Stimulated activated CD4-positive, alpha-beta T cell treated with anti-CD3 and anti-CD28 coated beads, TNF-alpha, amount 100 ng/mL, for 1 hour (primary cell): Measurements from ENCODE around the gene EPHA8.

ENCODE experiments used
- DNase-seq, 3 donors: peaks; one replicate each; pipeline ENCODE4 v3.0.0-alpha.2; 2020; ENCODE audit warnings: low read depth in 3 of 3, low spot score in 1 of 3

The EPHA8 gene

DNA sequence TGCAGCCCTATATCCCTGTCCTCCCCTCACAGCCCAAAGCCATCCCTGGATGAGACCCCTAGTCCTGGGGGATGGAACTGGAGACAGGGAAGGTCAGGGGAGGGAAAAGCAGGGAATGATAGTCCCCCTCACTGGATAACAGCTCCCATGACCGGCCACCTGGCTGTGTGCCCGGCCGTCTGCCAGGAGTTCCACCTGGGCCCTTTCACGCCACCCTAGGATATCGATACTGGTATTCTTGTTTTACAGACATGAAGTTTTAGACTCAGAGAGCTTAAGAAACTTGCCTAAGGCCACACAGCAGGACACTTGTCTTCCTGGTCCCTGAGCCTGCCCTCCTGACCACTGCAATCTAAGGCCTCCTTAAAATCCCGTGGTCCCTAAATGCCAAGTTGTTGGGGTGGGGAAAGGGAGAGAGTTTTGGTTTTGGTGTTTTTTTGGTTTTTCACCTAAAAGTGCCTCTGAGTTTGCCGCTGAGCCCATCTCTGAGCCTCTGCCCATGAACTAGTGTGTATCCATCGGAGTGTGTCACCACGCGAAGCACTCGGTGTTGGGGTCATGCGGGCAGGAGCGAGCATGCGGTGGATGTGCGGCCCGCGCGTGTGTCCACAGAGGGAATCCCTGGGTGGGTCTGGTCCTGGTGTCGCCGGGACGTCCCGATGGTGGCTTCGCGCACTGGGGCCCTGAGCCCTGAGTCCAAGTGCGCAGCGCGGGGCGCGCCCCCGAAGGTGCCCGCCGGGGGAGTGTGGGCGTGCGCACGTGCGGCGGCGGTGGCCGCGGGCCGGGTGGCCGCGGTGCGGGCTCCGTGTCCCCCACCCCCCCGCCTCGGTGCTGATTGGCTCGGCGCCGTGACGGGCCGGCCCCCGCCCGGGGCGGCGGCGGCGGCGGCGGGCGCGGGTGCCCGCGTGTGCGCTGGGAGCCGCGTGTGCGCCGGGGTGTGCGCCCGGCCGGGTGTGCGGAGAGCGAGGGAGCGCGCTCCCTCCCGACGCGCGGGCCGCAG lies at the start of gene EPHA8:
Gene EPHA8, plus strand, starts transcription at position 906 of the 1,000 bp plus-strand sequence. CDS start 147 bp downstream, outside the sequence.
- no peak for DNase-seq

DNA sequence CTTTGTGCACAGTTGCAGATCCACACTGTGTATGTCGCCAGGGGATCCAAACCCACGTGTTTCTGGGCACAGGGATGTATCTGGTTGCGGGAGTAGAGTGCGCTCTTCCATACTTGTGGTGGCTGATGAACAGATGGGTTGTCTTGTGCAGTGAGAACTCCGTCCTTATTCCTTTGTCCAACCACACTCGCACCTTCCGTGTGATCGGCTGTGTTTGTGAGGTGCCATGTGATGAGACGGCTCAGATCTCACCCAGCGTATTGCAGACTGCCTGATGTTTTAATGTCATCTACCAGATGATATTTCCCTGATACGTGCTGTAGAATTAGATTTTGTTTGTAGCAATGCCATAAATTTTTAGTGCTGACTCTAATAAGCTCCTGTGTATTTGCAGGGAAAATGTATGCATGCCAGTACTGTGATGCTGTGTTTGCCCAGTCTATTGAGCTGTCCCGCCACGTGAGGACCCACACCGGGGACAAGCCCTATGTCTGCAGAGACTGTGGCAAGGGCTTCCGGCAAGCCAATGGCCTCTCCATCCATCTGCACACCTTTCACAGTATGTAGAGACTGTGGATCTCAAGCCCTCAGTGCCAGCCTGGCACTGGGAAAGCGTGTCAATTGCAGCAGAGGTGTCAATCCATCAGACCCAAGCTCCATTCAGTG lies 46.2 kb upstream of the EPHA8 start:
- DNase-seq, result no peak

DNA sequence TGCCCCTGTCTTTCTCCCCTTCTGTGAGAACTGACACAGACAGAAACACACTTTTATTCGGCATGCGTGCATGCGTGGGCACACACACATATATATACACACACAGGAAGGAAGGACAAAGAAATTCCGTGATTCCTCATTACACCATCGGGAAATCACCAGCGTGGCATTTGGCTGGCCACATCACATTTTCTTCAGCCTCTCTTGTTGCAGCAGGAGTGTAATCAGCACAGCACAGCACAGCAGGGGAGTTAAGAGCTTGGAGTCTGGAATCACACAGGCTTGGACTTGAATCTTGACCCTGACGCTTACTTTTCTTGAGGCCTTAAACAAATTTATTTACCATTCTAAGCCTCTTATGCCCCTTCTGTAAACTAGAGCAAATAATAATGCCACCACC lies 45.3 kb upstream of the EPHA8 start:
- no peak for DNase-seq

- no peak for DNase-seq
Measured at GRCh38 chr1:22518379-22518778, 44.9 kb upstream of the EPHA8 start.

GRCh38 chr1:22520871-22521270 lies 42.4 kb upstream of the EPHA8 start:
- DNase-seq, result no peak

- DNase-seq, result no peak
Measured at GRCh38 chr1:22521692-22522091, 41.6 kb upstream of the EPHA8 start.

DNA sequence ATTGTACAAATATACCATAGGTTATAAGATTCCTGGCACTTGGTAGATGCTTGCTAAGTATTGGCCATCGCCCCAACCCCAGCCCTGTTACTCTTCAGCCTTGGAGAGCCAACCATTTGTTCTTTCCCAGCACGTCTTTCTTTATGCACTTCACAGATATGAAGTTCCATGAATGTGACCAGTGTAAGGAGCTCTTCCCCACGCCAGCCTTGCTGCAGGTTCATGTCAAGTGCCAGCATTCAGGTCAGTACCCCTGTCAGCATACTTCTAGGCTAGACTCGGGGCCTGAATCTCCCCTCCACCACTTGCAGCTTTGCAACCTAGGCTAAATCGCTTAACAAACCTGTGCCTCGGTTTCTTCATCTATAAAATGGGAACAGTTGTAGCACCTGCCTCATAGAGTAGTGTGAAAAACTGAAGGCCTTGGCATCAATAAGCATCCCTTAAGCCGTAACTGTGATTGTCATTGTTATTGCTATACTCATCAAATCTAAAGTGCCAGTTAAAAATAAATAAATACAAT lies 41.0 kb upstream of the EPHA8 start:
- DNase-seq, result no peak

DNA sequence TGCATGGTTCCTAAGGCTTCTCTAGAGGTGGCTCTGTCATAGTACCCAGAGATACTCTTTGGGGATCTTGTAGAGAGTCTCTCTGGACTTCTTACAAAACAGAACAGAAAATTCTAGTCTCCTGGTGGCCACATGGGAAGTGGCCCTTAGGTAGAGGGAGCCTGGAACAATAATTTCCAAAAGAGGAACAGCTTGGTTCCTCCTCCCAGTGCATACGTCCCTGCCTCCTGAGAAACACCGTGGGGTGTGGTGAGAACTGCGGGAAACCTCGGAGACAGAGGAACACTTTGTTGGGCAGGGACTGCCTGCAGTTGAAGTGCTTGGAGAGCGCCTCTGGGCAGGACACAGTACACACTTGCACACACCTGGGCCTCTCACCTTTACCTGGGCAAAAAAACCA lies 38.8 kb upstream of the EPHA8 start:
- DNase-seq, result no peak

DNA sequence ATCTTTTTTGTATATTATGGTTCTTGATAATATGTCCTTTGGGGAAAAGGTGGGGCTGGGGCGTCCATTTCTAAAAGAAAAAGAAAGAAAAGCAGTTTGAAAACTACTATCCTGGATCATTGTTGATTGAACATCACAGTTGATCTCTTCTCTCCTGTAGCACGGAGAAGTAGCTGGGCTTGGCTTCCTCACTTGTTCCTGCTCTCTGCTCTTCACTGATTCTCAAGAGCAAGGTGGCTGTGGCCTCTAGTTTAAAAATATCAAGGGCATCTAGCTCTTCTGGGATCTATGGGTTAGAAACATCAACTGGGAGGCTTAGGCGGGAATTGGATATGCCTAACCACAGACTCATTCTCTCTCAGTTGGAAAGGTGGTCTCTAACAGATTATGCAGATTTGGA lies 38.1 kb upstream of the EPHA8 start:
- DNase-seq, result no peak

- no peak for DNase-seq
Measured at GRCh38 chr1:22525646-22526045, 37.6 kb upstream of the EPHA8 start.

DNA sequence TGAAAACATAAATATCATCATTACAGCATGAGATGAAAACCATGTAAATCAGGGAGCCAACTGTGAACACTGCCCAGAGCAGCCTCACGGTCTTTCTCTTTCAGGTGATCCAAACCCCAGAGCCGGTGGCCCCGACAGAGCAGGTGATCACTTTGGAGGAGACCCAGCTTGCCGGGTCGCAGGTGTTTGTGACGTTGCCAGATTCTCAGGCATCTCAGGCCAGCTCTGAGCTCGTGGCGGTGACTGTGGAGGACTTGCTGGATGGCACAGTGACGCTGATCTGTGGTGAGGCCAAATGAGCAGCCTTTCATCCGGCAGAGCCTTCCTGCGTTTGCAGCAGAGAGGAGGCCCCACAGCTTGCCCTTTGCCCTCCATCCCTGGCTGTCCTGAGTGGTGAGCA lies 37.2 kb upstream of the EPHA8 start:
- no peak for DNase-seq

DNA sequence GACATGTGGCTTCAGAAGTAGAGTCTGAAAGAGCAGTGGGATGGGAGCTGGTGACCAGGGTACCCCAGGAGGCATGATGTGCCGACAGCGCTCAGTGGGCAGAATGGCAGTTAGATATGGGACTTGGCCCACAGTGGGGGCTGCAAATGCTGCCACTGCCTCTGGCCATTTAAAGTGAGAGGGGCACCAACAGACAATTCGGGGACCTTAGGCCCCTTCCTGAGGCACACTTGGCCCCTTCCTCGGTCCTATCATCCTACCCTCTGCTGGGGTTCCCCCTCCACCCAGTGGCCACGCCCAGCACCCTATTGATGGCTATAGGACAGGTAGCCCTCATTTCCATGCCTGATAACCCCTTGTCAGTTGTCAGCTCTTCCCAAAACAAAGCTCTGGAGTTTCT lies 36.6 kb upstream of the EPHA8 start:
- no peak for DNase-seq

DNA sequence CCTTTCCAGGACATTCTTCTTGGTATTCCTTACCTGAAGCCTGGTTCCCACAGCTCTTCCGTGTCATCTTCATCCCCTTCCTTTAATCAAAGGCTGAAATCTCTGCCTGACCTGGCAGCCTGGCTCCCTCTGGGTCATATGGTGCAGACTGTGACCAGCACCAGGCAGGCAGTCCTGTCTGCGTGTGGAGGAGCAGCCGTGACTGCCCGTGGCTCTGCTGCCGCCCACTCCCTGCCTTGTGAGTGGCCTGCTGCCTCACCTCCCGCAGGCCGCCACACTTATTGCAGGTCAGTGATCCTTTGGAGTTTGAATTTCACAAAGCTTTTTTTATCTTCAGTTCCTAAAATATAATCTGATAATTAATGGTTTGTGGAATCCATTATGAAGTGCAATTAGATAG lies 36.2 kb upstream of the EPHA8 start:
- DNase-seq, result no peak

DNA sequence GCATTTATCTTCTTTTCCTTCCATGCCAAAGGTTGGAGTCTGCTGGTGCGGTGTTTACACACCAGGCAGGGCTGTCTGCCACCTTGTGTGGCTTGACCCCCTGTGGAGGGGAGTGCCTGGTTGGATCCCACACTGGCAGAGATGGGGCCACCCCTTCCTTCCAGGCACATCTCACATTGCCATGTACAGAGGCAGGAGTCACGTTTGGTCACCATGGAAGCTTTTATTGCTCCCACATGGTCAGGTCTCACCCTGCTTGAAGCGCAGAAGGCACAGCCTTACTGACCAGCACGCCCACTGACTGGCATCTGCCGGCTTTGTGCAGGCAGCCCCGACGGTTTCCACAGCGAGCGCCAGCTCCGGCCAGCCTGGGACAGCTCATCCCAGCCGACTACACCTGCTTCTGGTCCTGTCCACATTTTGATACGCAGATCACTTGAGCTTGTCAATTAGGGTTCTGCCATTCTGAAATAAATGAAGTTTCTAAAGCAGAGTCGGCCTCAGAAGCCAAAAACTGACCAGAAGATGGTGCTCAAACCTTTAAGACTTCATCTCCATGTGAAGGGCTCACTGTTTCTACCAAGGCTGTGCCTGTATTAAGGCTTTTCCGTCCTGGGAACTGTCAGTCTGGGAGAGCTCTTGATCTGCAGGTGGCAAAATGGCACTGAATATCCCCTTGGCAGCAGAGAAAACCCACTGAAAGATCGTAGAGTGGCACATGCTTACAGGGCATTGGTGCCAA lies 35.6 kb upstream of the EPHA8 start:
- DNase-seq, result no peak

DNA sequence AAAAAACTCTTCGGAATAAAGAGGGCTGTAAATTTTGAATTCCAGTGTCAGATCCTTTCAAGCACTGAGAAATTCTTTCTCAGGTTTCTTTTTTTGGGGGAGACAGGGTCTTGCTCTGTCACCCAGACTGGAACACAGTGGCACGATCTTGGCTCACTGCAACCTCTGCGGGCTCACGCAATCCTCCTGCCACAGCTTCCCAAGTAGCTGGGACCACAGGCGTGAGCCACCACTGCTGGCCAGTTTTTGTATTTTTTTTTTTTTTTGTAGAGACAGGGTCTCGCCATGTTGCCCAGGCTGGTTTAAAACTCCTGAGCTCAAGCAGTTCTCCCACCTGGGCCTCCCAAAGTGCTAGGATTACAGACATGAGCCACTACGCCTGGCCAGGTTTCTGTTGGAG lies 34.8 kb upstream of the EPHA8 start:
- no peak for DNase-seq

- no peak for DNase-seq
Measured at GRCh38 chr1:22529901-22530621, 33.2 kb upstream of the EPHA8 start.

DNA sequence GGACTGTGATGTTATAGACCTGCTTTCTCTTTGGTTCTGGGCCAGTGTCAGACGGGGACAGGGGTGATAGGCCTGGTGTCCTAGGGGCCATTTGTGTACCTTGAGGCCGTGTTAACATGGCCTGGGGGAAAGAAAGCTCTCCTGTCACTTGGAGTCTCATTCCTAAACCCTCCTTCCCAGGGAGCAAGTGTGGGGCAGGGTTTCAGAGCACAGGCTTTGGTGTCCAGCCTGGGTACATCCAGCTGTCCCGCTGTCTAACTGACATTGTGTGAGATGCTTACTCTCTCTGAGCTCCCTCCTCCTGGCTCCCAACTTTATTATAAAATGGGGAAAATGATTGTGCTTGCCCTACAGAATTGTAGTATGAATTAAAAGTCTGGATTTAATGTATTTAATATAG lies 32.6 kb upstream of the EPHA8 start:
- no peak for DNase-seq

- DNase-seq, result no peak
Measured at GRCh38 chr1:22531251-22531650, 32.0 kb upstream of the EPHA8 start.

GRCh38 chr1:22533244-22533895 lies 29.9 kb upstream of the EPHA8 start:
- DNase-seq, result no peak

DNA sequence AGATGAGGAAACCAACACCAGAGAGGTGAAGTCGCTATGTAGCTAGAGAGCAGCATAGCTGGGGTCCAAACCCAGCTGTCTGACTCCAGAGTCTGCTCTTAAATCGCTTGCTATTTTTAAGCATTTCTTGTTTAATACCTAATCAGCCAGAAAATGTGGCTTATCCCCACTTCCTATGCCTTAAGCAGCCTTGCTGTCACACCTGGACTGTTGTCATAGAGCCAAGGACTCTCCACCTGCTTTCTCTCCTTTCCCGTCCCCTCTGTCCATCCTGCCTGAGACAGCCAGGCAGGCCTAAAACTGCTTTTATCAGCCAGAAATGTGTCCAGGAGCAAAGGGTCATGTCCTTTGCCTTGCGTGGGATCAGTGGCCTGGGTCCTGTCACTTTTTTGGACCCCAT lies 28.3 kb upstream of the EPHA8 start:
- no peak for DNase-seq
